Activated naive CD8-positive, alpha-beta T cell treated with anti-CD3 and anti-CD28 coated beads, Interleukin-2, amount 50 U/mL, for 16 hours (primary cell): Measurements from ENCODE around the gene SH3TC1.

Source experiments
- DNase-seq: peaks from one replicate; pipeline ENCODE4 v3.0.0-alpha.2; 2020; ENCODE audit warnings: low read depth, low spot score

Gene SH3TC1

GRCh38 chr4:8180310-8181093, 18.6 kb upstream of the SH3TC1 start:
- DNase-seq, result no peak

GRCh38 chr4:8181119-8181518, 18.0 kb upstream of the SH3TC1 start:
- no peak for DNase-seq

GRCh38 chr4:8181844-8182243, 17.2 kb upstream of the SH3TC1 start:
- no peak for DNase-seq

GRCh38 chr4:8182294-8182693, 16.8 kb upstream of the SH3TC1 start:
- no peak for DNase-seq

DNA sequence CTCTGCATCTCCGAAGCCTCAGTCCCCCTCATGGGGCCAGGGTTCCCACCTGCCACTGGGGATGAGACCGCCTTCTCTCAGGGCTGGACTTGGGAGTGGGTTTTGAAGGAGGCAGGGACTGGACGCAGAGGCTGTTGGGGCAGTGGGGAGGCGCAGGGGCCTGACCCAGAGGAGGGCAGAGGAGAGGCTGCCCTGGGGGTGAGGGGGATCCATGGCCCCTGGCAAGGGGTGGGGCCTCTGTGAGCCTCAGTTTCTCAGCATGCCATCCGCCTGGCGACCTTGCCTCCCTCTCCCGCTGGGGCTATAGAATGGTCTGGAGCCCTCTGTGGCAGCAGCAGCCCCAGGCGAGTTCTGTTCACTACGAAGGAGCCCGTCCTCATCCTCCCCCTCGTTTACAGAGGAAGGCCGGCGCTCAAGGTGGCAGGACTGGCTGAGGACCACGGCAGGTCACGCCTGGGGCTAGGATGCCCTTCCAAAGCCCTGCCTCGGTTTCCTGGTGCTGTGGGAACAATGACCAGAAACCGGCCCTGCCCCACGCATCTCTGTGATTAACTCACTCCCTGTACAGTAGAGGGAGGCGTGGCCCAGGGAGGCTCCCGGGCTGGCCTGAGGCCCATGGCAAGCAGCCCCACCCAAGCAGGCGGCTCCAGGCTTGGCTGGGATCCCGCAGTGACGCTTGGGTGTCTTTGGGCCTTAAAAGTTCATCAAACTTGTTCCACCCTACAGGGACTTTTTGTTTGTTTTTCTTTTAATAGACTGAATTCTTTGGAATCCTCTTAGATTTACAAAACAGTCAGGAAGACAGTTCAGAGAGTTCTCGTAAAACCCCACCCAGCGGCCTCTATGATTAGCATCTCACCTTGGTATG, 16.0 kb upstream of the SH3TC1 start:
- no peak for DNase-seq

DNA sequence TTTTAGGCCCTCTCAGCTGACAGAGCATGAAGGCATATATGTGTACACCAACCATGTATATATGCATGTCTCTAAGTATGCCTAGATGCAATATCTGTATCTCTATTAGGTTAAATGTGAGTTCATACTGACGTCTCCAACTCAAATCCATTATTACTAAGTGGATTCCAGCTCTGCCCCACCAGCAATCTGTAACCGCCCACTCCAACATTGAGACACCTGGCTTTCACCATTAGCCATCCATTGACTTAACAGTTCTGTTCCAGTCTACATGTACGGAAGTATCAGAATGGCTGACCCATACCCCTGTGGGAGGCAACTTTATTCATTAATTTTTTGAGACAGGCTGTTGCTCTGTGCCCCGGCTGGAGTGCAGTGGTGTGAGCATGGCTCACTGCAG, 15.0 kb upstream of the SH3TC1 start:
- DNase-seq, result no peak

DNA sequence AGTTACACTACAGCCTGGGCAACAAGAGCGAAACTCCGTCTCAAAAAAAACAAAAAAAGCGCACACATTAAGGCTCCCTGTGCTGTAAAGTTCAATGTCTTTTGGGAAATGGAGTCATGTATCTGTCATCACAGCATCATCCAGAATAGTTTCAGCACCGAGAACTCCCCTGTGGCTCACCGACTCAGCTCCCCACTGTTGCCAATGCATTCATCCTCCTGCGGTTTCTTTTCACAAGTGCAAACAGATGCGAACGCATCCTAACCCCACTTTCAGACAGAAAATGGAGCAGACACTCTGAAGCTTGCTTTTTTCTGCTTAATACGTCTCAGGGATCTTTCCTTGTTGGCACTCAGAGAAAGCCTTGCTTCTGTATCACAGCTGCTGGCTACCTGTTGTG, 13.8 kb upstream of the SH3TC1 start:
- no peak for DNase-seq

DNA sequence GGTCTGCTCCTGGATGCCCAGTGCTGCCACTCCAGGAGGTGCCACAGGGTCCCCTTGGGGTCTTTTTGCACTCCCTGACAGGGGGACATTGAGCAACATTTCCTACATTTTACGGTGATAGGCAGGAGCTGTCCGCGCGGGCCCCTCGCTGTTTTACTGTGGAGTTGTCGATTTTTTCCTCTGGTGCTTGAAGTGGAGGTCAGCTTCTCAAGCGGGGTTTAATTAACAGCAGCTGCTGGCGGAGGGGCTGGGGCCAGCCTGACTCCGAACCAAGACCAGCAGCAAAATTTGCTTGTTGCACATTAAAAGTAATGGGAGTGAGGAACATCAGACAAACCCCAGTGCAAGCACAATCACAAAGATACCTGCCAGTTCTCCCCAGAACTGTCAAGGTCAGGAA, 13.2 kb upstream of the SH3TC1 start:
- DNase-seq, result no peak

DNA sequence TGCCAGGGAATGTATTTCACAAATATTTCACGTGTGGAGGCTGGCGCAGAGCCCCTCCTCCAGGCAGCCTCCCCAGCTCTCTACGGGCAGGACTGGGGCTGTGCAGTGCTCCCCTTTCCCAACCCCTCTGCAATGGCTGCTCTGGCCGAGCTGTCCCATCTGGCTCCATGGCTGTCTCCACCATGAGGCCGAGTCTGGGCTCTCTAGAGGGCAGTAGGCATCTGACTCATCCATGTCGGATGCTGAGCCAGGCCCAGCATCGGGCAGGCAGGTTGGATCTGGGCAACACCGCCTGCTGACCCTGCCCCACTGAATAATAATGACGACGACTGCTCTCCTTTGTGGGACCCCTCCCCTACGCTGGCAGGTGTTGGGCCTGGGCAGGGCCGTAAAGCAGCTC, 11.0 kb upstream of the SH3TC1 start:
- DNase-seq, result no peak

DNA sequence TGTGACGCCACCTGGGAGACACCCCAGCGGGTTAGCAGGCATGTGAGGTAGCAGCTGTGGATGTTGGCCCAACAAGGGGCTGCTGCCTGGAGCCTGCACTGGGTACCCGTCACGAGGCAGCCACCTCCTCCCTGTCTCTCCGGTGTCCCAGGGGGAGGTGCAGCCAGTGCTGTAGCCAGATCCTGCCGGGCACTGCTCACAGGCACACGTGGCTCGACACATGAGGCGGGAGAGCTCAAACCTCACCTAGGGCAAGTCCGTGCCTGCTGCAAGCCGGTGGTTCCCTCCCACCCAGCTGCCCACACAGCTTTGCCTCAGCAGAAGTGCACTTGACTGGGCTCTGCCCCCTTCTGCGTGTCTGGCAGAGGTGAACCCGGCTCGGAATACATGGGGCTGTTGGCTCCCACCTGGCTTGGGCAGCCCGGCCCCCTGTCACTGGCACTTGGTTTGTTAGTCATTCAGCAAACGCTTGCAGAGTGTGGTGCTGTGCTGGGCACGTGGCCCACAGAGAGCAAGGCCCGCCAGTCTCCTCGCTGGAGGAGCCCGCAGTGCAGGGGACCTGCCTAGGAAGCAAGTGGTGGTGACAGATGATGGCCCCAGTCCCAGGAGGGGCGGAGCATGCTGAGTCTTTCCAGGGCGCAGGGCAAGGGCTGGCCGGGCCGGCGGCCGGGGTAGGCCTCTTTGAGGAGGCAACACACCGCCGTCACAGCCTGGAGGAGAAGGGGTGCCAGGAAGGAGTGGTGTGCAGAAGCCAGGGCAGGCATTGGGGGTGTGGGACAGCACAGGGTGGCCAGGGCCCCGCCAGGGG, 10.1 kb upstream of the SH3TC1 start:
- DNase-seq, result no peak

- DNase-seq, result no peak
Observed at GRCh38 chr4:8189551-8190466, 9.3 kb upstream of the SH3TC1 start.

- DNase-seq, result no peak
Observed at GRCh38 chr4:8191136-8191747, 7.8 kb upstream of the SH3TC1 start.

DNA sequence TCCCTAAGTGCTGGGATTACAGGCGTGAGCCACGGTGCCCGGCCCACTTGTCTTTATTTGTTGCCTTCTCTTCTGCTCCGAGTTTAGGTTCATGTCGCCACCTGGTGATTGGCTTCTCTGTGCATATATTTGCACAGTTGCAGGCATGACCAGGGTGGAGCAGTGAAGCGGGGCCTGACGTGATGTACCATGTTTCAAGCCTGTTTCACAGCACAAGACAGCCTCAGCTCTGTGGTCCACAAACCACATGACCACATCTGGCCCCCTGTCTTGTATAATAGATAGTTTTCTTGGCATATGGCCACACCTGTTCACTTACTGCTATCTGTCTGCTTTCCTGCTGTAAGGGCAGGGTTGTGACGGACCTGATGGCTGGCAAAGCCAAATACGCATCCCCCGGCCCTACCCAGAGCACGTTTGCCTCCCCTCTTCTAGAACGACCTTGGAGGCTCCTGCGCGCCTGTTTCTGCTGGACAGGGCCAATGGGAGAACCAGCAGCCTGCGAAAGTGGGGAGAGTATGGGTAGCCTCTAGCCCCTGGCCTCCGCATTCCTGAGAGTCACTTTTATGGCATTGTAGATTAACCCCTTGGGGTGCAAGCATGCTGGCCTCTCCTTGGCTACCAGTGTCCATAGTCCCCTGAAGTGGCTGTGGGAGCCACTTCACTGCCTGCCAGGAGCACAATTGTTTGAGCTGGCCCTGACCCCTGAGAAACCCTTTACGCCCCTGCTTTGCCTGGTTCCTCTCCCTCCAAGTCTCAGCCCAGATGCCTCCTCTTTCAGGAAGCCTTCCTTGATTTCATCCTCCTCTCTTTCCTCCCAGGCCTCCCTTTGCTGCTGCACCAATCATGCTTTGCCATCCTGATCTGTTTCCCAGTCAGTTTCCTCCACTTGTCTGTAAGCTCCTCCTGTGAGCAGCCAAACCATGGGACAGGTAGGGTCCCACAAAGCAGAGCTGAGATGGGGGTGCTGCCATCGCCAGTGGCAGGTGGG, 6.0 kb upstream of the SH3TC1 start:
- no peak for DNase-seq

- no peak for DNase-seq
Observed at GRCh38 chr4:8194306-8195242, 4.5 kb upstream of the SH3TC1 start.

- DNase-seq, result no peak
Observed at GRCh38 chr4:8195431-8195830, 3.7 kb upstream of the SH3TC1 start.

GRCh38 chr4:8195841-8196458, 3.1 kb upstream of the SH3TC1 start:
- DNase-seq, result no peak

DNA sequence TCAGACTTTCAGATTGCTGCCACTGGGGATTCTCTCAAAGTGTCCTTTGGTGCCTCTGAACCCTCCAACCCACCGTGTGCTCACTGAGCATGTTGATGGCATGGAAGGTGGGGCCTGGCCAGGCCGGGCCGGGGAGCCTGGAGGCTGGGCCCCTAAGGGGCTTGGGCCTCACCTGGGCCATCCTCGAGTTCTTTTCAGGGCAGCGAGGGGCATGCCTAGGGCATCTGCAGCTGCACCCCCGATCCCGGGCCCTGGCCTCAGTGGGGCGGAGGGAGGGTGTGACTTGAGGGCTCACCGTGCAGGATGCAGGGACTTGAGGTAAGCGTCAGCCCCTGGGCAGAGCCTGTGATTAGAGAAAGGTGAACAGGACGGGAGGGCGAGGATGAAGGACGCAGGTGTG, 1.6 kb upstream of the SH3TC1 start:
- no peak for DNase-seq
